ENCODE measurements around the gene MAGI3.
"Not testable (repeated sequence)": the region's sequence is repeated elsewhere in the genome, so short reads cannot be mapped to it uniquely, and the experiment has no call there.

The MAGI3 gene

GRCh38 chr1:113593550-113594297 lies 203.4 kb downstream of the MAGI3 start:
- H3K9me3 Mint-ChIP-seq, result peaks cover 20 to 26% of the 10 kb centered on the region in 2 donors
- no peak overlapping the region for H3K4me3 Mint-ChIP-seq
- H3K27ac Mint-ChIP-seq, result no peak overlapping the region
- no peak for ATAC-seq
- no peaks in the 10 kb centered on the region for H3K27me3 Mint-ChIP-seq
- H3K4me1 Mint-ChIP-seq, result no peaks in the 10 kb centered on the region
- no peak for DNase-seq

GRCh38 chr1:113604466-113604865 lies 214.2 kb downstream of the MAGI3 start:
- H3K27ac Mint-ChIP-seq, ATAC-seq, H3K4me3 Mint-ChIP-seq, H3K27me3 Mint-ChIP-seq, DNase-seq: not testable (repeated sequence)
- Mint-ChIP-seq H3K9me3 (peaks cover 16 to 17% of the 10 kb centered on the region in 2 donors), H3K4me1 (peaks cover 14% of the 10 kb centered on the region)

GRCh38 chr1:113605146-113605545 lies 214.8 kb downstream of the MAGI3 start:
- Mint-ChIP-seq H3K4me3 (no peak overlapping the region), H3K27me3 (no peaks in the 10 kb centered on the region), H3K27ac (no peak overlapping the region), H3K4me1 (peaks cover 14% of the 10 kb centered on the region), H3K9me3 (peaks cover 16 to 17% of the 10 kb centered on the region in 2 donors)
- DNase-seq (no peak), ATAC-seq (no peak)

GRCh38 chr1:113608399-113608798 lies 218.1 kb downstream of the MAGI3 start:
- DNase-seq, result no peak
- Mint-ChIP-seq H3K4me1 (peaks cover under 1% of the 10 kb centered on the region), H3K27me3 (no peaks in the 10 kb centered on the region), H3K27ac (no peak overlapping the region), H3K4me3 (no peak overlapping the region), H3K9me3 (peaks cover 4 to 5% of the 10 kb centered on the region in 2 donors)
- no peak for ATAC-seq

- DNase-seq, result no peak
- no peak overlapping the region for H3K27ac Mint-ChIP-seq
- H3K4me3 Mint-ChIP-seq, result no peak overlapping the region
- H3K4me1 Mint-ChIP-seq, result no peaks in the 10 kb centered on the region
- ATAC-seq, result no peak
- no peaks in the 10 kb centered on the region for H3K27me3 Mint-ChIP-seq
- H3K9me3 Mint-ChIP-seq, result no peaks in the 10 kb centered on the region
Measured at GRCh38 chr1:113610372-113610771, 220.1 kb downstream of the MAGI3 start.

- H3K4me3 Mint-ChIP-seq, result no peak overlapping the region
- DNase-seq, result no peak
- no peak overlapping the region for H3K27ac Mint-ChIP-seq
Measured at GRCh38 chr1:113615425-113615824, 225.1 kb downstream of the MAGI3 start.

GRCh38 chr1:113616156-113616555 lies 225.8 kb downstream of the MAGI3 start:
- ATAC-seq (no peak), DNase-seq (no peak)
- Mint-ChIP-seq H3K27ac (no peak overlapping the region), H3K4me3 (no peak overlapping the region), H3K27me3 (no peaks in the 10 kb centered on the region), H3K9me3 (peaks cover 0 to 3% of the 10 kb centered on the region in 2 donors), H3K4me1 (no peaks in the 10 kb centered on the region)

More at GRCh38 chr1:113615425-113615824, 225.1 kb downstream of the MAGI3 start:
- Mint-ChIP-seq H3K4me1 (no peaks in the 10 kb centered on the region), H3K27me3 (no peaks in the 10 kb centered on the region), H3K9me3 (no peaks in the 10 kb centered on the region)
- ATAC-seq, result no peak

GRCh38 chr1:113617438-113618141 lies 227.3 kb downstream of the MAGI3 start:
- ATAC-seq, result no peak
- no peaks in the 10 kb centered on the region for H3K27me3 Mint-ChIP-seq
- no peak overlapping the region for H3K4me3 Mint-ChIP-seq
- H3K4me1 Mint-ChIP-seq, result no peaks in the 10 kb centered on the region
- no peak overlapping the region for H3K27ac Mint-ChIP-seq
- peaks cover 0 to 4% of the 10 kb centered on the region in 2 donors for H3K9me3 Mint-ChIP-seq
- no peak for DNase-seq

- DNase-seq, result no peak
- Mint-ChIP-seq H3K27me3 (no peaks in the 10 kb centered on the region), H3K27ac (no peak overlapping the region), H3K4me1 (no peaks in the 10 kb centered on the region), H3K4me3 (no peak overlapping the region), H3K9me3 (peaks cover 34 to 42% of the 10 kb centered on the region in 2 donors)
- no peak for ATAC-seq
Measured at GRCh38 chr1:113628997-113629396, 238.7 kb downstream of the MAGI3 start.

- Mint-ChIP-seq H3K27me3 (no peaks in the 10 kb centered on the region), H3K4me1 (no peaks in the 10 kb centered on the region), H3K27ac (peak overlapping the region in 1 of 2 donors; percentile 15), H3K4me3 (no peak overlapping the region), H3K9me3 (peaks cover 34 to 42% of the 10 kb centered on the region in 2 donors)
- ATAC-seq (no peak), DNase-seq (no peak)
Measured at GRCh38 chr1:113630340-113631327, 240.3 kb downstream of the MAGI3 start.

GRCh38 chr1:113641396-113641795 lies 251.1 kb downstream of the MAGI3 start:
- no peak for DNase-seq
- no peak for ATAC-seq
- no peaks in the 10 kb centered on the region for H3K27me3 Mint-ChIP-seq
- H3K27ac Mint-ChIP-seq, result no peak overlapping the region
- H3K4me3 Mint-ChIP-seq, result no peak overlapping the region
- H3K4me1 Mint-ChIP-seq, result no peaks in the 10 kb centered on the region
- H3K9me3 Mint-ChIP-seq, result no peaks in the 10 kb centered on the region

GRCh38 chr1:113647164-113647563 lies 256.8 kb downstream of the MAGI3 start:
- no peak overlapping the region for H3K27ac Mint-ChIP-seq
- no peaks in the 10 kb centered on the region for H3K27me3 Mint-ChIP-seq
- no peak overlapping the region for H3K4me3 Mint-ChIP-seq
- H3K4me1 Mint-ChIP-seq, result no peaks in the 10 kb centered on the region
- no peak for ATAC-seq
- no peaks in the 10 kb centered on the region for H3K9me3 Mint-ChIP-seq
- no peak for DNase-seq

- no peak overlapping the region for H3K27ac Mint-ChIP-seq
- no peaks in the 10 kb centered on the region for H3K9me3 Mint-ChIP-seq
- H3K4me1 Mint-ChIP-seq, result no peaks in the 10 kb centered on the region
- no peaks in the 10 kb centered on the region for H3K27me3 Mint-ChIP-seq
- no peak overlapping the region for H3K4me3 Mint-ChIP-seq
- DNase-seq (no peak), ATAC-seq (no peak)
Measured at GRCh38 chr1:113648478-113648877, 258.2 kb downstream of the MAGI3 start.

- Mint-ChIP-seq H3K4me1 (no peaks in the 10 kb centered on the region), H3K27me3 (no peaks in the 10 kb centered on the region), H3K9me3 (no peaks in the 10 kb centered on the region), H3K4me3 (no peak overlapping the region), H3K27ac (no peak overlapping the region)
- ATAC-seq (no peak), DNase-seq (no peak)
Measured at GRCh38 chr1:113652771-113653170, 262.5 kb downstream of the MAGI3 start.

GRCh38 chr1:113653741-113654140 lies 263.4 kb downstream of the MAGI3 start:
- Mint-ChIP-seq H3K27ac (no peak overlapping the region), H3K4me1 (no peaks in the 10 kb centered on the region), H3K9me3 (no peaks in the 10 kb centered on the region), H3K27me3 (no peaks in the 10 kb centered on the region), H3K4me3 (no peak overlapping the region)
- ATAC-seq (no peak), DNase-seq (no peak)

Data from stimulated activated naive CD8-positive, alpha-beta T cell treated with anti-CD3 and anti-CD28 coated beads, Interleukin-15, amount 100 ng/mL, for 72 hours (primary cell).